GM18861 (cell line): Measurements from ENCODE around the gene PIK3C2G.

Experiments
- ATAC-seq: cut with Tn5 transposase; IDR thresholded peaks from one replicate; pipeline ENCODE4 v1.9.1; 2021; ENCODE audit not compliant: unreplicated experiment

PIK3C2G gene

GRCh38 chr12:18343708-18344107 is 82.4 kb downstream of the PIK3C2G start:
- ATAC-seq: no peak

- ATAC-seq: no peak
These were observed 83.9 kb downstream of the PIK3C2G start for GRCh38 chr12:18345021-18345735.

GRCh38 chr12:18352312-18352711 is 91.0 kb downstream of the PIK3C2G start:
- no peak for ATAC-seq

DNA sequence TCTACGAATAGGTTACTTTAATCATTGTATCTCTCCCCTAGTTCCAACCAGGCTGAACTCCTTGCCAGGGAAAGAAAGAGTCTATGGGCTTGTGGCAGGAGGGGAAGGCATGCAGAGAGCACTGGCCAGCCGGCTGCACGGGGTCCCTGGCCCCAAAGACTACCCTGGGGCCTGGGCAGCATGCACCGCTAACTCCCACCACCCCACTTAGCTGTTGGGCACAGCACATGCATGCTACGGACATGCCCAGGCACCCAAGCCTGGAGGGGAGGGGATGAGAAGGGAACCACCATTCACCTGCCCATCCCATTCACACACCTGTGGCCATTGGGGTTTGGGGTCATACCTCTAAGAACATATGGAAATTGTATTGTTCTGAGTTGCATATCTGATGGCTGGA is 94.1 kb downstream of the PIK3C2G start:
- ATAC-seq: no peak

DNA sequence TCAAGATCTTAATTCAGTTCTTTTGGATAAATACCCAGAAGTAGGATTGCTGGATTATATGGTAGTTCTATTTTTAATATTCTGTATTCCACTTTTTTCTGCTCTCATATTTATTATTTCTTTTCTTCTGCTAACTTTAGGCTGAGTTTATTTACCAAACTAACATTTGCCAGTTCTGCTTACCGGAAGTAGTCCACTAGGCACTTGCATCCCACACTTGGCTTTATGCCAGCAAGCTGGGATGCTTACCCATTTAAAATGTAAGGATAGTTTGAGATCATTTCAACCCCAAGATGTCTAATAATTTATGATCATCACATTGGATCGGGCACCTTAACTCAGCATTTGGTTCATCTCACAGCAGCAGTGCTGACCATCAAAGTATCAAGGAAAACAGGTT is 96.8 kb downstream of the PIK3C2G start:
- no peak for ATAC-seq

DNA sequence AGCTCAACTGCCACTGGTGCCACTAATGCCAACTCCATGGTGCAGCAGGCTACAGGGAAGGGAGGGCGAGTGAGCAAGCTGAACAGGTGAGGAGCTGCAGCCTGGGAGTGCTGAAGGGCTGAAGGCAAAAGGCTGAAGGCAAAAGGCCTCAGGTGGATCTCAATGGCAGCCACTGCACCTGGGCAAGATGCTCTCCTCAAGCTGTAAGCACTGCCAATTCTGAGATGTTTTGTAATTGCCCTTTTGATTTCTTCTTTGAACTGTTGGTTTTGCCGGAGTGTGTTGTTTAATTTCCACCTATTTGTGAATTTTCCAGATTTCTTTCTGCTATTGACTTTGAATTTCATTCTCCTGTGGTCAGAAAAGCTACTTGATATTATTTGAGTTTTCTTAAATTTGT is 97.6 kb downstream of the PIK3C2G start:
- ATAC-seq: no peak

GRCh38 chr12:18361433-18361832 is 100.1 kb downstream of the PIK3C2G start:
- no peak for ATAC-seq

GRCh38 chr12:18363321-18363720 is 102.0 kb downstream of the PIK3C2G start:
- no peak for ATAC-seq

- ATAC-seq: no peak
These were observed 107.3 kb downstream of the PIK3C2G start for GRCh38 chr12:18368594-18368993.

DNA sequence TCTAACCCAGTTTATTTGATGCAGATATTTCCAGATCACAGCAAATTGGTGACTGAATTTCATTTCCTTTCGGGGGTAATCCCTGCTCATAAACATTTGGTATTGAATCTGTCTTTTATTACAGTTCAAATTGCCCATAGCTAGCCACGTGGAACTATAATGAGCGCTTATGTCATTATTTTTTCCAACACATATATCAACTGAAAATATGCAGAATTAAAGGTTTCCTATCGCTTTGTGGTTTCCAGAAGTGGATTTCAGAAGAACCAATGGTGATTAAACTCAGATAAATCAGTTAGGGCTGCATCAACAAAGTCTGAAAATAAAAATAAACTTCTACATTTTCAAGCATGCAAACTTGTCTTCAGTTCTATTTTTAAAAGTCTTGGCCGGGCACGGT is 111.9 kb downstream of the PIK3C2G start:
- no peak for ATAC-seq

GRCh38 chr12:18375131-18375530 is 113.8 kb downstream of the PIK3C2G start:
- ATAC-seq: no peak

DNA sequence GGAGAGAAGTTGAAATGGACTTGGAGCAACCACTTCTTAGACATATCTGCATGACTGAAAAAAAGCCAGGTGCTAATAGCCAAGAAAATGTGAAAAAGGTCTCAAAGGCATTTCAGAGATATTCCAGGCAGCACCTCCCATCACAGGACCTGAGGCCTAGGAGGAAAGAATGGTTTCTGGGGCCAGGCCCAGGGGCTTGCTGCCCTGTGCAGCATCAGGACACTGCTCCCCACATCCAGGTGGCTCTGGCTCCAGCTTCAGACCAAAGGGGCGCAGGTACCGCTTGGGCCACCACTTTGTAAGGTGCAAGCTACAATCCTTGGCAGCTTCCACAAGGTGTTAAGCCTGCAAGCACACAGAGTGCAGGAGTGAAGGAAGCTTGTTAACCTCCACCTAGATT is 114.3 kb downstream of the PIK3C2G start:
- ATAC-seq: no peak

DNA sequence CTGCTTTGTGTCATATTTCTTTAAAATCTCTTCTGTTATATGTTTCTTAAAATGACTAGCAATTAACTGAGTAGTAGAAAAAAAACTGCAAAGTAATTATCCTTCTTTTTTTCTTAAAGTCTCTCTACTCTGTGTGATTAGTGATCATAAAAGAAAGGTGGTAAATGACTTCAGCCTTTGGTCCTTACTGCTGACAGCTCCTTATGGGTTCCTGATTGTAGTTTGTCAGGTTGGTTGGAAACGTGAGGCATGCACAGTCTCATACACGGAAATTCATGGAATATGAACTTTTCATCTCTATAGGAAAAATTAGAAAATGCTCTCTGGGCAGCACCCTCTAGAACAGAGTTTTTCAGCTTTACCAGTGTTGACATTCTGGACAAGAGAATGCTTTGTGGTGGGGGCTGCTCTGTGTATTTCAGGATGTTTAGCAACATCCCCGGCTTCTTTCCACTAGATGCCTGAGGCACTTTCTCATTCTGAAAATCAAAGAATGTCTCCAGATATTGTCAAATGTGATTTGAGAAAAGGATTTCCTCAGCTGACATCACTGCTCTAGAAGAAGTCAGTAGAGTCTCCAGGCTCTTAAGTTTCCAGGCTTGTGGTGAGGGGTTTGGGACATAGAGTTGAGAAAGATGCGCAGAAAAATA is 121.0 kb downstream of the PIK3C2G start:
- no peak for ATAC-seq

DNA sequence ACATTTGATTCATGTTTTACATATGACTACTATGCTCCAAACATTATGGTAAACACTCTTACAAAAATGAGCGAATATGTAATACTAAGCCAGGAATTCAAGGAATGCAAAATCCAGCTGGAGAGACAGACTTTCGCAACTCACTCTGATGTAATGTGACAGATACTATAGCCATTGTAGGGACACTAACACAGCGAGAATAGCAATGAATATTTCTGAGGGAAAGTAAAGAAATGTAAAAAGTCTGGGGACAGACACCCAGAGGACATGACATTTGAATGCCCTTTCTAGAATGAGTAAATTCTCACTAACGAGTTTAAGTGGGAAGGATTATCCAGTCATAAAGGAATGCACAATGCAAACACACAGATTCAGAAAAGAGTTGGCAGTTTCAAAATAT is 121.9 kb downstream of the PIK3C2G start:
- no peak for ATAC-seq

DNA sequence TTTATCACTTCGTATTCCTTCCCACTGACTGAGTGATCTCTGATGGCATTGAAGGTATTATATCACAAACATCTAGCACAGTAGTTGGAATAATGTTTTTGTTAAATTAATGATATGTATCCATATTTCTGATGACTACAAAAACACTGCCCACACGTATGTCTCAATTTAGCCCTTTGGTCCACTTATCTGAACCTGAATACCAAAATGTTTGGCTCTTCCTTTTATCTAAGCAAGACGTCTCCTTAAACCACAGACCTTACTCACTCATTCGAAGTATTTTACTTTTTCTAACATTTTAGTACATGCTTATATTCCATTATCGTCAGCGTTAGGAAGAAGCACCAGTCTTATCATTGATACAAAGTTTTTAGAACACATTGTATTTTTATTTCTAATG is 126.4 kb downstream of the PIK3C2G start:
- no peak for ATAC-seq

DNA sequence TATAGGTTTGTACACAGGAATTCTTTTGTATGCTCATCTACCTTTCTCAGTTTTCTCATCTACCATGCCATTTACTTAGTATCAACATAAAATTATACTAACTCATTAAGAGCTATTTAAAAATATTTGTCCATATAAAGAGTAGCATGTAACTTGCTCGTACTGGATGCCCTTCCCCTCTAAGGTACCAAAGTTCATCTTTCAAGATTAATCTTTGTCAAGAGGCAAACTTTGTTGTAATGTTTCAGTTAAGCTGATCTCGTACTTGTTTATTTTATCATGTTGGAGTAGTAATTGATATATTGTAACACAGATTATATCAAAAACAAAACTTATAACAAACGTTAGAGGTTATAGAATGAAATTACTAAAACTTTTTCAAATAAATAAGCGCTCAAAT is 128.5 kb downstream of the PIK3C2G start:
- no peak for ATAC-seq

GRCh38 chr12:18391151-18391550 is 129.8 kb downstream of the PIK3C2G start:
- ATAC-seq: no peak

DNA sequence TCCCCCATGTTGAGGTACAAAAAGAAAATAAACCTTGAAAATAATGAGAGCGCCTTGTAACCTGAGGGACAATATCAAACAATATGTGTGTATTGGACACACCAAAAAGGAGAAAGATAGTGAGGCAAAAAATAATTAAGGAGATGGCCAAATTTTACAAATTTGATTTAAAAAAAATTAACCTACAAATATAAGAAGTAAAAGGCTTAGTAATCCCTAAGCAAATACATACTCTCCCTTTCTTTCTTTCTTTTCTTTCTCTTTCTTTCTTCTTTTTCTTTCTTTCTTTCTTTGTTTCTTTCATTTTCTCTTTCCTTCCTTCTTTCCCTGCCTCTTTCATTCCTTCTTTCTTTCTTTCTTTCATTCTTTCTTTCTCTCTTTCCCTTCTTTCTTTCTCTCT is 133.4 kb downstream of the PIK3C2G start:
- ATAC-seq: no peak

DNA sequence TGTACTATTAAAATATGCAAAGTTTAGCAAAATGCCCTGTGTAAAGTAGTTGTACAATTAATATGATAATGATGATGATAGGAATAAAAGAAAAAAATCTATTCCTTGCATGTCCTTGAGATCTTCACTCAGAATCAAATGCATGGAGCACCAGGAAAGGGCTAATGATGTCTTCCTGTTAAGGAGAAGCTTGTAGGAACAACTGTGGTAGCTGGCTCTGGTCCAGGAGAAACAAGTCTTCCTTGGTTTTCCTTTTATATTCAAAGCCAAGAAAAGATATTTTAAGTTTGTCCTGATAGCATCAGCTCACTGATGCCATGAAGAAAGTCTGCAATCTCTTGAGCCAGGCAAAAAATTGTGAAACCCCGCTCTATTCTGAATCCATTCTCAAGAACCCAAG is 138.9 kb downstream of the PIK3C2G start:
- ATAC-seq: no peak

DNA sequence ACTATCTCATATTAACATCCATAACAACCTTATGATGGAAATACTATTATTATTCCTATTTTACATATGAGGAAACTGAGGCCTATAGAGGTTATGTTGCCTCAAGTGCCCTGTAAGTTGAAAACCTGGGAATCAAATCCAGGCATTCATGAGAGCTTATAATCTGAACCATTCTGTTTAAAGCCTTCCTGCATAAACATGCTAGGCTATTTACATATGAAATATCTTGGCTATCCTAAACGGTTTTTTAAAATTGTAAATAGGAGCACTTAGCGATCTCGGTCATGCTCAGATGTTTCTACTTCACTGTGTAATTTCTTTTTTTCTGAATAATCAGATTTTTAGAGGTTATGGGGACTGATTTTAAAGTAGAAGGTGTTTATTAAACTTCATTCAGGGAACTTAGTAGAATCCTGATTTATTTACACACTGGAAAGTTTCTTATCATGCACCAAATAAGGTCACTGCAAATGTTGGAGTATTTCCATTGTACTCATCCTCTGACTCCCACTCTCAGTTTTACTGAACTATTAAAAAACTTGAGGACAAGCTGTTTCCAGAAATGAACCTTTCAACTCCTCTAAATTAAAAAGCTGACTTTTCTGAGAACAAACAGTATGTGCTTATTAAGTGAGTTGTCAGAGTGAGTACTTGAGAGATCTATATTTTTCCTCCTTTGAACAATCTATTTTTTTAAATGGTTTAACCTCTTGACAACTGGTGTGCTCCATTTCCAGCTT is 141.7 kb downstream of the PIK3C2G start:
- no peak for ATAC-seq

DNA sequence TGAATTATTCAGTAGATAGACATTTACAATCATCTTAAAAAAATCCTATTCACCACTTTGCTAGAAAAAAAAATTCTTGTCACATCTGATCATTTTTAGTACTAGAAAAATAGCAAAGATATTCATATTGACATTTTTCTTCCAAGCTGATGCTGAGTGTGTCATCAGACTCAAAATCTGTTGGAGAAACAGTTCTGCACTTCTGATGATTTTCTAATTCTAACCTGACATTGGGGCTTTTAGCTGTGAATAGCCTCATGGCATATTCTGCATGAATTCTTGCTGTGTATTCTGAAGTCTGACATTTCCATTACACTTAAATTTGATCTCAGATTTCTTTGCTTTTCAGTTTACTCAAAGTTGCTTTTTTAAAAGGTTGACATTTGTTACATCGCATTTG is 150.1 kb downstream of the PIK3C2G start:
- ATAC-seq: no peak

GRCh38 chr12:18414671-18415070 is 153.4 kb downstream of the PIK3C2G start:
- ATAC-seq: no peak
